Stimulated activated CD4-positive, alpha-beta T cell treated with anti-CD3 and anti-CD28 coated beads, Interleukin-1b, Interleukin-23, amount 100 ng/mL, for 1 hour (primary cell): Measurements from ENCODE around the gene ADGRG1.

Source experiments
- DNase-seq, 2 donors: peaks; one replicate each; pipeline ENCODE4 v3.0.0-alpha.2; 2020; ENCODE audit warnings: low read depth in 2 of 2

The ADGRG1 gene

DNA sequence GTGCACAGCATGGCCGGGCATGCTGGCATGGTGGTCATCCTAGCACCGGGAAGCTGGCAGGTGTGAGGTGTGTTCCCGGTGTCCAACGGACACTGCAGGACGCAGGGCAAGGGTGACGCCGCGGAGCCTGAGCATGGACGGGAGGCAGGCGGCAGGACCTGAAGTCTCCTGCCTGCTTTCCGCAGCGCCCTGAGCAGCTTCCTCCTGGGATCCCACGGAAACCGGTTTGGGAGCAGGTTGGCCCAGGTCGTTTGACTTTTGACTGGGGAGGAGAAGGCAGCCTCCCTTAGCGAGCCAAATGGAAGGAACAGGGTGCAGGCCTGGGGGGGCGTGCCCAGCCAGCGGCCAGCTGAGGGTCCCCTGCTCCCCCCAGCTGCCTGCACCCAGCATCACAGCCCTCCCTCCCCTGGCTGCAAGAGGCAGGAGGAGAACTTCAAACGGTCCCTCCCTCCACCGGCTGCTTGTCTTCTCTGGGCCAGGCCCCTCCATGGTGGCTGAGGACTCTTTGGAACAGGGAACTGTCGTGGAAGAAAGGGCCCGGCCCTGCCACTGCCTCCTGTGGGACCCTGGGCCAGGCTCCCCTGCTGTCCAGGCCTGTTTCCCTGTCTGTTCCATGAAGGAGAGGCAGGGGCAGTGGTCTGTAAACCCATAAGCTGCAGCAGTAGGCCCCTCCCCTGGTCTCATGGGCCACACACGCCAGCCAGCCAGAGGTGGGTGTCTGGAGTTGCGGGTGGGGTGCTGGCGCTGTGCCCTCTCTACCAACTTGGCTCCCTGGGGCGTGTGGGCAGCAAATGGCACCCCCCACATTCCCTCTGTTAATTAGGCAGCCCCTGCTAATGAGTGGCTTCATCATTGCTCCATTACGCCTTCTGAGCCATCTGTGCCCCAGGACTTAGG, 7.8 kb upstream of the ADGRG1 start:
- no peak for DNase-seq

DNA sequence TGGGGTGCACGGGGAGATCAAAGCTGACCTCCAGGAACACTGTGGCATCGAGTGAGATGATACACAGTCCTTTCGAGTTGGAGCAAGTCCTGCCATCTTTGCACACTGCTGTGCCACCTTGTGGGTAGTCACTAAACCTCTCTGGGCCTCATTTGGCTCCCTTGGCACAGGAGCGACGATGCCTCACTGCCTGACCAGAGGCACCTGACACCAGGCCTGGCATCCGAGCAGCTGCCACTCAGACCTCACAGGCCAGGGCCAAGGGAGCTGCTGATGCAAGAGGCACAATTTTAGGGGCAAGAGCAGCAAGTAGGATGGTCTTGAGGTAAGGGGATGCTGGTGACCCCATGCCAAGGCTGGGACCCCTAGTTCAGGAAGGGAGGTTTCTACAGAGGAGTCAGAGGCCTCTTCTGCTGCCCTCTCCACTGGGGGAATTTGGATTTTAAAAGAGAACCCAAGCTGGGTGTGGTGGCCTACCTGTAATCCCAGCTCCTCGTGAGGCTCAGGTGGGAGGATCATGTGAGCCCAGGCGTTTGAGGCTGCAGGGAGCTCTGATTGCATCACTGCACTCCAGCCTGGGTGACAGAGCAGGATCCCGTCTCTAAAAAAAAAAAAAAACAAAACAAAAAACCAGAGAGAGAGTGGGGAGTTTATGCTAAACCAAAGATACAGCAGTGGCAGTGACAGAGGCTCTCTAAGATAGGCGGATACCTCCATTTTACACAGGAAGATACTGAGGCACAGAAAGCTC, 6.7 kb upstream of the ADGRG1 start:
- no peak for DNase-seq

DNA sequence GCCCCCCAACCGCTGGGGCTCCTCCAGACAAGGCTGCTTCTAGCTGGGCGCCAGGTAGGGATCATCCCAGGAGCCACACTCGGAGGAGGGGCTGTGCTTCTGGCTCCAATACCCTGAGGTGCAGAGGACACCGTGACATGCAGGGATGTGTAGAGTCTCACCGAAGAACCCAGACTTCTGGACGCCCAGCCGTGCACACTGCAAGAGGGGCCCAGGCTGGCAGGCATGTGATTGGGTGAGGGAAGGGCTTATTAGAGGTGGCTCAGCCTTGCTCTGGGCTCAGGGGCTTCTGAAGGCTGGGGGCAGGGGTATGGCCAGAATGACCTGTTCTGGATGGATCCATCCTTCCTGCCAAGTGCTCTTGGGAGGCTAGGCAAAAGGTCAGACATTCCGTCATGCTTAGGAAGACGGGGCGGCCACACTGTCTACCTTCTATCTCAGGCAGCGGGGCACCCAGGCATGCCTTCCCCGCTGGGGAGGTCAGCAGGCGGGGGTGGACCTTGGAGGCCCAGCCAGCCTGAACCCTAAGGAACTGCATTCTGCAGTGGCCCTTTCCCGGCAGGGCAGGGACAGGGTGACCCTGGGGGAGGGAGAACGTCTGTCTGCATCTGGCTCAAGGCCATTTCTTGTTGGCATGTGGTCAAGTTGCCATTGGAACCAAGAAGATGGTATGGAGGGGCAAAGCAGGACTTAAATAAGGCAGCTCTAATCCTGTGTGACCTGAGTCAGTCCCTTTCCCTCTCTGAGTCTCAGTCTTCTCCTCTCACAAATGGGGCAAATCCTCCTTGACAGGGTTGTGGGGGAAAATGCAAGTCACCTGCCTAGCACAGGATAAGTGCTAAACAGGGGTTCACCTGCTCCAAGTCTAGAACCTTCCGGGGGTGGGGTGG, 5.8 kb upstream of the ADGRG1 start:
- DNase-seq, result no peak

DNA sequence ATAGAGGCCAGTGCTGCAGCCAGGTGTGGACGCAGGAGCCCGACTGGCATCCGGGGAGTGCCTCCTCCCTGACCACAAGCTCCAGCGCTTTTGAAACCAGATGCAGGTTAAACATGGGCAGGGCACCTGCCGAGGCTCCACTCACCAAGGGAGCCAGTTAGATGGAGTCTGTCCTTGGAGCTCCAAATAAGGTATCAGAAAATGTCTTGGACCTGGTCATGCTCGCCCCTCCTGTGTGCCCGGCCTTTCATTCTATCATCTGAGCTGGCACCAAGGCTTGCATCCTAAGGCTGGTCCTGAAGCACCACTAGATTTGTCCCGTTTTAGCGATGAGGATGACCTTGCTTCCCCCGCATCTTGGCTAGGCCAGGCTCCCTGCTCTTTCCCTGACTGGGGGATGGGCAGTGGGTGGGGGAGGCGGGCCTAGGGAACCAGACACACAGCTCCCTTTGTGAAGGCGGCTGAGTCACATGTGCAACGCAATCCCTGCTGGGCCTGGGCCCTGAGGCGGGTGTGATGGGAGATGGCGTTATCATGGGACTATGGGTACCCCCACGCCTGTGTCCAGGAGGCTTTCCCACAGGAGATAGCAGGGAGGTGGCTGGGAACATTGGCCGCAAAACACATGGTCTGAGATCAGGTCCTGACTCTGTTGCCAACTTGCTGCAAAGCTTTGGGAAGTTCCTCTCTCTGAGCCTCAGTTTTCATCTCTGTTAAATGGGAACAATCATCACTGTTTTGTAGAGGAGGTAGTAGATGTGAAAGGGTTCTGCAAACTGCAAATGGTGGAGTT, 5.0 kb upstream of the ADGRG1 start:
- DNase-seq, result no peak

DNA sequence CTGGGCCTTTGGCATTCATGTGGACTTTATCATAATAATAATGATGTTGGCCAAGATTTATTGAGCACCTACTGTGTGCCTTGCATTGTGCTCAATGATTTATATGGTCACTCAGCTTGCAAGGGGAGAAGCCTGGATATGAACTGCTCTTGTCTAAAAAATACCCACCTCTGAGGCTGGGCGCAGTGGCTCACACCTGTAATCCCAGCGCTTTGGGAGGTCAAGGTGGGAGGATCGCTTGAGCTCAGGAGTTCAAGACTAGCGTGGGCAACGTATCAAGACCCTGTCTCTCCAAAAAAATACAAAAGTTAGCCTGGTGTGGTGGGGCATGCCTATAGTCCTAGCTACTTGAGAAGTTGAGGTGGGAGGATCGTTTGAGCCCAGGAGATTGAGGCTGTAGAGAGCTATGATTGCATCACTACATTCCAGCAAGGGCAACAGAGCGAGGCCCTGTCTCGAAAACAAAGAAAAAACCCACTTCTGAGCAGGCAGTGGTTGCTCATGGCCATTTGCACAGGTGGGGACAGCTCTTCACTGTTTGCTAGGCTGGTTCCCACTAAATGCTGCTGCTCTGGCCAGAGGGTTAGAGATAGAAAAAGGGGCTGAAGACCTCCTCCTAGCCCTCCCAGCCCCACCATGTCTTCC, 4.3 kb upstream of the ADGRG1 start:
- DNase-seq, result no peak

DNA sequence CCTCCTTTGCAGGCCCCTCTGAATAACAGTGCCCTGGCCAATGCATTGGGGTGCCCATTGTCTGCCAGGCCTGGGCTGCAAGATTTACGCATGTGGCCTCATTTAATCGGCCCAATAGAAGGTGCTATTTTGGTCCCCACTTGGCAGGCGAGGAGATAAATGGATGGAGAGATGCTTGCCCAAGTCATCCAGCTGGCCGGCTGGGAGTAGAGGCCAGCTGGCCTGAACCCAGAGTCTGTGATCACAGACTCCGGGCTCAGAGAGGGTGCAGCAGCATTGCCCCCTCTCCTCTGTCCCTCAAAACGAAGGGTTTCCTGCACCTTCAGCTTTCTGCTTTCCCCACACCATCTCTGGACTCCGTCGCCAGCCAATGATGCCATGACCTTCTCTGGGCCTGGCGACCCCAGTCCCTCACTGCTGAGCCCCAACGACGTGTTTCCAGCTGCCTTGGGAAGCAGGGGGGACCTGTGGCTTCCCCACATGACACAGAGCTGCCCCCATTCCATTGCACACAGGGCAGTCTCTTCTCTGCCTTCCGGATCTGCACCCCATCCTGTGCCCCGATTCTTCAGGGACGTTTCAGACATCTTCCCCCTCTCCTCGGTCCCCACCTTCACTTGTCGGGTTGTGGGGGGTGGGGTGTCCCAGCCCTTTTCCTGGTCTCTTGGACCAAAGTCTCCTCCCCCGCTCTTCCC, 3.5 kb upstream of the ADGRG1 start:
- no peak for DNase-seq

DNA sequence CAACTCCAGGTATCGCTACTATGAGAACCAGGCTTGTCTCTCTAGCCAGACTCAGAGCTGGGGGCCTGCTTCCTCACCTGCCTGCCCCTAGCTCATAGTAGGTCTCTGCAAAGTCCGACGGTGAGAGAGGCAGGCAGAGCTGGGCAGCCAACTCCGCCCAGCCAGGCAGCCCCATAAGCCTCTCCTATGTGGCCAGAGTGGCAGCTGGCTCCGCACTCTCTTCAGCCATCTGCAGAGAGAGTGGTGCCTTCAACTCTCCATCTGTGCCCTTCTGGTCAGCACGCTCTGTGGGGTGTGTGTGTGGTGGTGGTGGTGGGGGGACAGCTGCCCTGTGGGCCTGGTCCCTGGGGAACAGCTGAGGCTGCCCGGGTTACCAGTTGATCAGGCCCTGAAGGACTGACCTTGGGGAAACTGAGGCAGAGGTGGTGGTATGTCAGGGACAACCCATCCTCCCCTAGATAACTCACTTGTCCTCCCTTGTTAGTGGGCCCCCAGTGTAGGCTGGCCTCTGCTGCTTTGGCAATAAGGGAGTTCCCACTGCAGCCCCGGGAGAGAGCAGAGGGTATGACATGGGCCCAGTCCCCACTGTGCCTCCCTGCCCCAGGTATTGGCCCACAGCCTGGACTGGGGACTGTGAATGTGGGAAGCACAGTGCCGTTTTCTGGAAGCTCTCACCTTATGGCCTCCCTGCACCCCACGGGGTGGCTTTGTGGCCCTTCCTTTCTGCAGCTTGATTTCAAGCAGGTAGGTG, 1.8 kb upstream of the ADGRG1 start:
- DNase-seq, result no peak

DNA sequence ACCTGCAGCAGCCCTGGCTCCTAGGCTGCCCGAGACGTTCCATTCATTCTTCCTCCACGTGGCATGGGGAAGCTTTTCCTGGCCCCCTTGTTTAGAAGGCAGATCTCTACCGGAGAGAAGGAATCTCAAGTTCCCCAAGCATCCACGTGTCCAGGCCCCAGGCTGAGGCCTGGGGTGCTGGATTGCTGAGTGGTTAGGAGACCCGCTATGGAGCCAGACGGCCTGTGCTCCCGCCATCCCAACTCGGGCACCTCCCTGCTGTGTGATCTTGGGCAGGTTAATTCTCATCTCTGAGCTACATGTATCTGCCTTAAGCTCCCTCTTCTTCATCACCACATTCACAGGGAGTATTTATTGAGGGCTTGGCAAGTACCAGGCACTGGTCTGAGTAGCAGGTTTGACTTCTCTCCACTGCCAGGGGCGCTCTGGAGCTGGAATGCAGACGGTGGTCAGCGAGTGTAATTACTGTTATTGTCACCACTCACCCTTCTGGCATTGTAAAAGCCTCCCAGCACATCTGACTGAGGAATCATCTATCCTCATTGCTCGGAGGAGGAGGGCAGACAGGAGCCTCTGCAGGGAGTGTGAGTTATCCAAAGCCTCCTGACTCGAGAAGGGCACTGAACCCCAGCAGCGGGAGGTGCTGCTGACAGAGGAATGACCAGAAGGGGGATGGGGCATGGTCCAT, 1.1 kb upstream of the ADGRG1 start:
- no peak for DNase-seq

DNA sequence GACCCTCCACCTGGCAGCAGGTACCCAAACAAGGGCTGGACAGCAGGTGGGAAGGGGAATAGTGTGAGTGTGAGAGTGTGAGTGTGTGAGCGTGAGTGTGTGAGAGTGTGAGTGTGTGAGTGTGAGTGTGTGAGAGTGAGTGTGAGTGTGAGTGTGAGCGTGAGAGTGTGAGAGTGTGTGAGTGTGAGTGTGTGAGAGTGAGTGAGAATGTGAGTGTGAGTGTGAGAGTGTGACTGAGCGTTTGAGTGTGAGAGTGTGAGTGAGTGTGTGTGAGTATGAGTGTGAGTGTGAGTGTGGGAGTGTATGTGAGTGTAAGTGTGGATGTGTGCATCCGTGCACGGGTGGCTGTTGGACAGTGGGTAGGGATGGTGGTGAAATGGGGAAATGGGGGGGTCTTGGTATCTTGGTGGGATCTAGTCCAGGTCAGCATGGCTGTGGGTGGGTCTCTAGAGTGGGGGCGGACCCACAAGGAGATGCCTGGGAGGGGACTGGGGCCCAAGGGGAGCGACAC, 408 bp downstream of the ADGRG1 start:
- no peak for DNase-seq

DNA sequence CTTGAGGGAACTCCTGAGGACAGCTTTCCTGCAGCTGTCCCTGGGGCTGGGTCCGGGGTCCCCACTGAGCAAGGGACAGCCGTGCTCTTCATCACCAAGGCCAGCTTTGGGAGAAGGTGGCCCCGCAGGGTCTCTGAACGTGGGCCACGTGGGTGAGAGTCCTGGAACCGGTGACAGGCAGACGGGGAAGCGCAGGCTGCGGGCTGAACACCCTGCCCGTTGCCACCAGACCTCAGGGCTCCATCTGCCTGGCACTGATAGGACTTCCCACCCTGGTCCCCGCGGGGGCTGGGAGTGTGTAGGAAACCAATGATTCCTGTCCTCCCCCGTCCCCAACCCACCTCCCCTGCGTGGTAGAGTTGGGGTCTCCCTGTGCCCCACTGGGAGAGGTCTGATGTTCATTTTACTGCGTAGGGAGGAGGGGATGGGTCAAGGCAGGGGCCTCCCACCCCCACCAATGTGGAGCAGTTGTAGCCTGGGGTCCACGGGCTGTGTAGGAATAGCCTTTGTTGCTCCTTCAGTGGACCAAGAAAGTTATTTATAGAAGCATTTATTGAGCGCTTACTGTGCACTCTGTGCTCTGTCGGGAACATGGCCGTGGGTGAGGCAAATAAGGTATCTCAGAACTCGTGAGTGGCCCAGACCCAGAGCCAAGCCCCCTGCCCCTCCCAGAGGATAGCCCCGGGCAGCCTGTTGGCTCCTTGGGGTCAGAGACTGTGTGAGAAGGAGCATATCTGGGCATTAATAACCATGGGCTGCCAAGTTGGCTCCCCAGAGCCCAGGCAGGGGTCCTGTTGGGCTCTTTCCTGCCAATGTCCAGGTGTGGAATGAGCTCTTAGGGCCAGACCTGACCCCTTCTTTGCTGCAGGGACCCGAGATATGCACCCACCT, 1.3 kb downstream of the ADGRG1 start:
- no peak for DNase-seq

DNA sequence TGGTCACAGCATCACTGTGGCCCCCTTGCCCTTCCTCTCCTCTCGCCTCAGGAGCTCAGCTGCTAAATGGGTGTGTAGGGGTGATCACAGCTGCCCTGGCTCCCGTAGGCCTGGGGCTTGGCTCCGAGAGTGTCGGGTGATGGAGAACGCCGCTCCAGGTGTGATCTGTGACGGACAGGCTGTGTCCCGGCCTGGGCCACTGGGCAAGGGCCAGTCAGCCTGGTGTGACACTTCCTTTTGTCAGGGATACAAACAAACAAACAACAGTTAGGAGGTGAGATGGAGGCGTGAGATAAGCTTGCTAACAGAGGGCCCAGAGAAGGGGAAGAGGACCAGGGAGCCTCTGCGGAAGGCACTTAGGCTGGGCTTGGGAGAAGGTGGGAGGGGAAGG, 2.0 kb downstream of the ADGRG1 start:
- DNase-seq, result no peak

DNA sequence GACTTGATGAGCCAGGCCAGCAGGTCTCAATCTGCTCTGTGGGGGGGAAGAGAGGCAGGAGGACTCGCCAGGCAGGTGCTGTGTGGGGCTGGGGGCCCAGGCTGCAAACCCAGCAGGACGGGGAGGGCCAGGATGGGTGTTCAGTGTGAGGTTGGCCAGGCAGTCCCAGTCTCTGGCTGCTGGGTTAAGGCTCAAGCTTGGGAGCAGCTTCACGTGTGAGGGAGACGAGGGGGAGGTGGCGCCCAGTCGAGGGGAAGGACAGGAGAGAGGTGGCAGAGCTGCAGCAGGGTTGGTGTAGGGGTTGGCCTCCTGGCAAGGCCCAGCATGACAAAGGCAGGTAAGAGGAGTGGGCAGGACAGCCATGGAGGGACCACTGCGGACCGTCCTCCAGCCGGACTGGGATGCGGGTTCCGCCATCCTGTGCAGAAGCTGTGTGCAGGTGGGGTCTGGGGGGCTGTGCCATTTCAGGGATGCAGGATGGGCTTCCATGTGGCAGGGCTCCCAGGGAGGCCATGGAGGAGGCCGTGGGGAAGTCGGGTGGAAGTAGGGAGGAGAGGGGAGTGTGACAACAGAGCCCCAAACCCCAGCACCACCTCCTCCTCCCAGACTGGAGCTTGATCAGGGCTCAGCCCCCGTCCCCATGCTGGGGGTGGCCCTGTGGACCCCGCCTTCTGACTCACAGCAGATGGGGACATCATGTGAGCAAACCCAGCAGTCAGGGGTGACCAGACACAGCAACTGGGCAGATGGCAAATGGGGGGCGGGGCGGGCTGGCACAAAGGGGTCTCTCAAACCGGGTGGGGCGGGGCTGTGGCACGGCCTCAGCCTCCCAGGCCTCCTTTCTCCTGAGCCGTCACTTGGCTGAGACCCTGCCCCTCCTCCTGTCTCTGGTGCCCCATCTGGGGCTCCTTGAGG, 2.8 kb downstream of the ADGRG1 start:
- no peak for DNase-seq

DNA sequence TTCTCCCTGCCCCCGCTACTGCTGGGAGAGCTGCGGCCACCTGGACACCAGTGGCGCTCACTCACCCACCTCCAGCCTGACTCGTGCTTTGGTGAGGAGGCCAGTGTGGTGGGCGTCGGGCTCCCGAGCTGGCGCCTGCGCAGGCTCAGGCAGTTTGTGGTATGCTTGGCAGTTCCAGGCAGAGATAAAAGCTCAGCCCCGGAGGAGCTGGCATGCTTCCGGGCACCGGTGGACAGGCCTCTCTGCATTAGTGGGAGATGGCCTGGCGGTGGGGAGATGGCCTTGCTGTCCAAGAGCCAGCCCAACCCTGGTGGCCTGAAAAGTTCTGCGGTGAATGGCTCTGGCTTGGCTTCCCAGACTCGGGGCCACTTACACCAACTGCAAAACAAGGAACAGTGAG, 4.1 kb downstream of the ADGRG1 start:
- no peak for DNase-seq

DNA sequence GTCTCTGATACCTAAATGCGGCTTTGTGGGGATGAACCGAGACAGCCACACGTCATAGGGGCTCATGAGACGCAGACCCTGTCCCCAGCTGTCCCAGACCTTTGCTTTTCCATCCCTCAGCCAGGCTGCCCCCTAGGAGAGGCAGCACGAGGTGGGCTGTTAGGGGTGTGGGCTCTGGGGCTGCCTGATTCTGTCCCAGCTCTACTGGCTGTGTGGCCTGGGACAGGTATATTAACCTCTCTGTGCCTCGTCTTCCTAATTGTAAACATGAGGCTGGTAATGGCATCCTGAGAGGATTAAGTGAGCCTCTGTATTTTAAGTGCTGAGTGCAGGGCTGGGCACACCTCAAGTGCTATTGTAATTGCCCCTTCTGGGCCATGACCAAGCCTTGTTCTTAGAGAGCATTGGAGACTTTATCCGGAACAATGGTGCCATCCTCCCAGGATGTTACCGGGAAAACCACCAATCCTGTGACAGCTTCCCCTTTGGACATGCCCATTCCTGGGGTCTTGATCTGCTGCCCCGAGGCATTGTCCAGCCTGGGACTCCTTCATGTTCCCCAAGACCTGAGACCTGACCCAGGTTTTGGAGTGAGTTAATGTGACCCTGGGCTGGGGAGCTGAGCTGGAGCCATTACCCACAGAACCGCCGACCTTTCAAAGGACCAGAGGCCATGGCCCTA, 5.1 kb downstream of the ADGRG1 start:
- DNase-seq, result no peak

DNA sequence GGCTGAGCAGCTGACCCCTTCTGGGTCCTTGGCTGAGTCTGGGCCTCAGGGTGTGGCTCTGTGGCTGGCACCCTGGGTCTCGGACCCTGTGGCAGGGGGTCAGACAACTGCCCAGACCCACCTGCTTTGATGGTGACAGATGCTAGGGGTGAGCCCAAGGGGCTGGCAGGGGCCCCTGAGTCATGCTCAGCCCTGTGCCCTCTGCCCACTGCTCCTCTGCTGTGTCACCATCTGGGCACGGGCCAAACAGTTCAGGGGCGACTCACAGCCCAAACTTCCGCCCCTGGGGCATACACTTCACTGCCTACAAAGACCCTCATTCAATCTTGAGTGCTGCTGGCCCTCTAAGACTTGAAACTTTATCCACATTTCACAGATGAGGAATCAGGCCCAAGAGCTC, 5.7 kb downstream of the ADGRG1 start:
- DNase-seq, result no peak
